Measurements from ENCODE around the gene POP4. TPM values are rescaled to one million over a fixed set of nuclear protein-coding genes. Genes with fewer than 3 reads are reported as not detected.
A peak's percentile ranks its signal among the peaks of the same experiment; 100 is the strongest.
"Not testable (repeated sequence)": the region's sequence is repeated elsewhere in the genome, so short reads cannot be mapped to it uniquely, and the experiment has no call there.

POP4 gene, protein sequence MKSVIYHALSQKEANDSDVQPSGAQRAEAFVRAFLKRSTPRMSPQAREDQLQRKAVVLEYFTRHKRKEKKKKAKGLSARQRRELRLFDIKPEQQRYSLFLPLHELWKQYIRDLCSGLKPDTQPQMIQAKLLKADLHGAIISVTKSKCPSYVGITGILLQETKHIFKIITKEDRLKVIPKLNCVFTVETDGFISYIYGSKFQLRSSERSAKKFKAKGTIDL
- 10 to 100 TPM; 35.4 to 76.8 (median 62.6) TPM for total RNA-seq

DNA sequence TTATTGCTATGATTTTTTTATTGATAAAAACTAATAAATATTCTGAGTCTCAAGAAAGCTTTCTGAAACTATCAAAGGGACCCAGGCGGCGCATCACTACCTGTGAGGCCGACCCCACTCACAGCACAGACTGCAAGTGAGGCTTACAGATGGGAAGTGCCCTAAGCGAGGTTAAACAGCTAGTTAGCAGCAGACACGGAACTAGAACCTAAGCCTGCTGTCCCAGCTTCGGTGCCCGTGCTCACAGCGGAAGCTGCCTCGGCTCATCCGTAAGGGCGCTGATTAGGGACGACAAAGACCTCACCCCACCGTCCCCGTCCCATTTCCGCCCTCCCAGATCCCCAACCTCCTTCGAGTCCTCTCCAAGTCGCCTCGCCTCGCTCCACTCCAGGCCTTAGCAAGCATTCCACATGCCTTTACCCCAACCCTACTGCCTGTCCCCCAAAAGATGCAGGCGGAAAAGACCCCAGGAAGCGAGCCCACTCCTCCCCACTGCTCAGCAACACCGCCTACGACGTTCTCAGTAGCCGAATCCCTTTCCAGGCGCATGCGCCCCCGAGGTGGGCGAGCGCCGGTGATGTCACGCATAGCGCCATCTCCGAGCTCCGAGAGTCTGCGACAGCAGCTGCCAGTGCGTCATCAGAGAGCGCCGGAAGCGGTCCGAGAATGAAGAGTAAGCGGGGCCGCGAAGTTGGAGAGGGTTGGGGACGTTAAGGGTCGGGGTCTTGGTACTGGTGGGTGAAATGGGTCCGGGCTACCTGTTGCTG lies at the start of gene POP4:
Gene POP4 (plus strand): TSS at position 631 of the 767 bp plus-strand sequence. CDS start 36 bp downstream, at position 667.
- H3K27ac ChIP-seq: peak within 1 kb of the TSS; percentile 96
- 0% methylated on average over 38 of the region's 47 CpGs for WGBS
- TF ChIP-seq POLR2A (IDR thresholded peaks at IDR 0.05): peak; percentile 93 to 98
- TF ChIP-seq, protein P1, sequence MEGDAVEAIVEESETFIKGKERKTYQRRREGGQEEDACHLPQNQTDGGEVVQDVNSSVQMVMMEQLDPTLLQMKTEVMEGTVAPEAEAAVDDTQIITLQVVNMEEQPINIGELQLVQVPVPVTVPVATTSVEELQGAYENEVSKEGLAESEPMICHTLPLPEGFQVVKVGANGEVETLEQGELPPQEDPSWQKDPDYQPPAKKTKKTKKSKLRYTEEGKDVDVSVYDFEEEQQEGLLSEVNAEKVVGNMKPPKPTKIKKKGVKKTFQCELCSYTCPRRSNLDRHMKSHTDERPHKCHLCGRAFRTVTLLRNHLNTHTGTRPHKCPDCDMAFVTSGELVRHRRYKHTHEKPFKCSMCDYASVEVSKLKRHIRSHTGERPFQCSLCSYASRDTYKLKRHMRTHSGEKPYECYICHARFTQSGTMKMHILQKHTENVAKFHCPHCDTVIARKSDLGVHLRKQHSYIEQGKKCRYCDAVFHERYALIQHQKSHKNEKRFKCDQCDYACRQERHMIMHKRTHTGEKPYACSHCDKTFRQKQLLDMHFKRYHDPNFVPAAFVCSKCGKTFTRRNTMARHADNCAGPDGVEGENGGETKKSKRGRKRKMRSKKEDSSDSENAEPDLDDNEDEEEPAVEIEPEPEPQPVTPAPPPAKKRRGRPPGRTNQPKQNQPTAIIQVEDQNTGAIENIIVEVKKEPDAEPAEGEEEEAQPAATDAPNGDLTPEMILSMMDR (IDR thresholded peaks at IDR 0.05): no peak
- TF ChIP-seq EP300 (IDR thresholded peaks at IDR 0.05): no peak
- peak; percentile 82 to 99 (median 95) for TF ChIP-seq POLR2AphosphoS5 (IDR thresholded peaks at IDR 0.05)
- H3K27me3 ChIP-seq: no peaks in the 10 kb centered on the region
- H3K4me3 ChIP-seq: peak within 1 kb of the TSS; percentile 97
- peaks cover 15% of the 10 kb centered on the region for H3K36me3 ChIP-seq
- peaks cover 15% of the 10 kb centered on the region for H3K4me1 ChIP-seq
- DNase-seq (ENCODE audit: low spot score in 2 of 2): peak; percentile 98
- no peaks in the 10 kb centered on the region for H3K9me3 ChIP-seq

DNA sequence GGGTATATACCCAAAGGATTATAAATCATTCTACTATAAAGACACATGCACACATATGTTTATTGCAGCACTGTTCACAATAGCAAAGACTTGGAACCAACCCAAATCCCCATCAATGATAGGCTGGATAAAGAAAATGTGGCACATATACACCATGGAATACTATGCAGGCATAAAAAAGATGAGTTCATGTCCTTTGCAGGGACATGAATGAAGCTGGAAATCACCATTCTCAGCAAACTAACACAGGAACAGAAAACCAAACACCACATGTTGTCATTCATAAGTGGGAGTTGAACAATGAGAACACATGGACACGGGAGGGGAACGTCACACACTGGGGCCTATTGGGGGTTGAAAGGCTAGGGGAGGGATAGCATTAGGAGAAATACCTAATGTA lies 47.0 kb upstream of the POP4 start:
- 98% methylated on average over 2 of the region's 2 CpGs for WGBS
- DNase-seq (ENCODE audit: low spot score in 2 of 2); H3K9me3 ChIP-seq; H3K36me3 ChIP-seq; H3K27ac ChIP-seq; H3K4me3 ChIP-seq; H3K4me1 ChIP-seq: not testable (repeated sequence)
- peaks cover 15% of the 10 kb centered on the region for H3K27me3 ChIP-seq

DNA sequence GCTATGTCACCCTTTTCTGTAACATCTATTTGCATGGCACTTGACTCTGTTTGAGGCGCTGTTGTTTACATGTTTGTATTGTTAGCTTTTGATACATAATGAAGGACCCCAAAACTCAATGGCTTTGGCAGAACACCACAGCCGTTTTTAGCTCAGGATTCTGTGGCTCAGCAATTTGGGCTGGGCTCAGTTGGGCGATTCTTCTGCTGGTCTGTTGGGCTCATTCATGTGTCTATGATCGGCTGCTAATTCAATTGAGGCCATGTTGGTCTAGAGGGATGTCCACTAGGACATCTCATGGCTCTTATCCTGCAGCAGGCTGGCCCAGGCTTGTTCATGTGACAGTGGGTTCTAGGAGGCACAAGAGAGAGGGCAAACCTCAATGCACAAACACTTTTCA lies 46.3 kb upstream of the POP4 start:
- no peaks in the 10 kb centered on the region for H3K4me1 ChIP-seq
- H3K36me3 ChIP-seq: no peaks in the 10 kb centered on the region
- TF ChIP-seq, protein P1 (IDR thresholded peaks at IDR 0.05): no peak
- no peak for TF ChIP-seq POLR2AphosphoS5 (IDR thresholded peaks at IDR 0.05)
- no peak for TF ChIP-seq EP300 (IDR thresholded peaks at IDR 0.05)
- TF ChIP-seq POLR2A (IDR thresholded peaks at IDR 0.05): no peak
- peak in 1 of 2 donors; percentile 34 for DNase-seq (ENCODE audit: low spot score in 2 of 2)
- H3K27ac ChIP-seq: no peak overlapping the region
- H3K4me3 ChIP-seq: no peak overlapping the region
- H3K27me3 ChIP-seq: peaks cover 18% of the 10 kb centered on the region
- peaks cover 2% of the 10 kb centered on the region for H3K9me3 ChIP-seq
- WGBS: 86% methylated on average over 4 of the region's 4 CpGs

DNA sequence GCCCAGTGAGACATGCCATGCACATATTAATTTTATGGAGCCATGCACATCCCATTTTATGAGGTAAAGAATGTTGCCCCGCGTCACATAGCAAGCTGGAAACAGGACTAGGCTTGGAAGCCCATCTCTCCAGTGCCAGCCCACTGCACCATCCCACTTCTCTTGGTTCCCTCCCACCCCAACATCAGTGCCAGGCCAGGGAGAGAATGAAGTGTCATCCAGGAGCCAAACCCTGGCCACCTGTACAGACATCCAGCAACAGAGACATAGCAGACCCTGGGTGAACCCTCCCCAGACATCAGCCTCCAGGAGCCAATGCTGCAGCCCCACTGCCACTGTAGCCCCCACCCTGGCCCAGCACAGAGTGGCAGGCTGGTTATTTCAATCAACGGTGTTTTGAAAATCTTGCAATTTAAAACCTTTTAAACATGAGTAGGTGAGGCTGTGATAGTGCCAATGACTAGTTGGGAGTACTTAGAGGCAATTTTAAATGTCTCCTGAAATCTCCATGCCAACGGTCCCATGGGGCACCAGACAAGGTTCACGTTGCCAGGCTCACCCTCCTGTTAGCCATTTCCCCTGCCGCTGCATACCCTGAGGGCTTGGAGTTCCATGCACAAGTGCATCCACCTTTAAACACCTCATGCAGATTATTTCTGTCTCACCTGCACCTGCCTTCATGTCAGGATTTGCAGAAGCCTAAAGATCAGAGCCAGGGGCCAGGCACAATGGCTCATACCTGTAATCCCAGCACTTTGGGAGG lies 45.6 kb upstream of the POP4 start:
- 81% methylated on average over 6 of the region's 6 CpGs for WGBS
- H3K4me3 ChIP-seq: no peak overlapping the region
- TF ChIP-seq, protein P1 (IDR thresholded peaks at IDR 0.05): no peak
- TF ChIP-seq POLR2AphosphoS5 (IDR thresholded peaks at IDR 0.05) (no peak), POLR2A (IDR thresholded peaks at IDR 0.05) (no peak), EP300 (IDR thresholded peaks at IDR 0.05) (no peak)
- H3K27me3 ChIP-seq: peaks cover 25% of the 10 kb centered on the region
- no peak overlapping the region for H3K27ac ChIP-seq
- peaks cover 2% of the 10 kb centered on the region for H3K9me3 ChIP-seq
- DNase-seq (ENCODE audit: low spot score in 2 of 2): peak in 1 of 2 donors; percentile 62
- H3K4me1 ChIP-seq: no peaks in the 10 kb centered on the region
- no peaks in the 10 kb centered on the region for H3K36me3 ChIP-seq

DNA sequence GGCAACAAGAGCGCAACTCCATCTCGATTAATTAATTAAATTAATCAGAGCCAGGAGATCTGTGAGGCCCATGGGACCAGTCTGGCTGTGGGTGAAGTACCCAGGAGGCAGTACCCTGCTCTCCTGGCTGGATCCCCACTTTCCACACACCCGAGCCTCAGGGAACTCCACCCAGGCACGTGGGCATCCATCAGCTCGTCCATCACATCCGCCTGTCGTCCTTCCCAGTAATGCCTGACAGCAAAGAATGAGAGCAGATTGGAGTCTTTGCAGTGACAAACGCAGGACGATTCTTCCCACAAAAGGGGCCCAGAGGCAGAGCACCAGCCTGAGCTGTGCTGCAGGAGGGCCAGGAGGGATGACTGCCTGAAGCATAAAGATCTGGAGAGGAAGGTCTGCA lies 44.5 kb upstream of the POP4 start:
- no peak overlapping the region for H3K4me3 ChIP-seq
- H3K36me3 ChIP-seq: no peaks in the 10 kb centered on the region
- 68% methylated on average over 2 of the region's 9 CpGs for WGBS
- TF ChIP-seq, protein P1 (IDR thresholded peaks at IDR 0.05): no peak
- TF ChIP-seq POLR2A (IDR thresholded peaks at IDR 0.05): no peak
- no peak for TF ChIP-seq EP300 (IDR thresholded peaks at IDR 0.05)
- TF ChIP-seq POLR2AphosphoS5 (IDR thresholded peaks at IDR 0.05): no peak
- no peaks in the 10 kb centered on the region for H3K9me3 ChIP-seq
- H3K4me1 ChIP-seq: no peaks in the 10 kb centered on the region
- H3K27me3 ChIP-seq: peaks cover 34% of the 10 kb centered on the region
- peak in 1 of 2 donors; percentile 48 for DNase-seq (ENCODE audit: low spot score in 2 of 2)
- H3K27ac ChIP-seq: no peak overlapping the region

Data from suprapubic skin (tissue), 4 donors.